SW480 (cell line): ENCODE data around the gene NPHP1.
"Not testable (repeated sequence)": the region's sequence is repeated elsewhere in the genome, so short reads cannot be mapped to it uniquely, and the experiment has no call there.

Experiments
- DNase-seq: peaks from one replicate; pipeline ENCODE4 v3.0.0-alpha.2; 2016; ENCODE audit warnings: low spot score

NPHP1 gene

GRCh38 chr2:110204408-110205385, at the start of gene NPHP1:
TSS of gene NPHP1 (minus strand) at chr2:110205013. CDS start at chr2:110204968, 45 bp downstream.
- peak; percentile 83 for DNase-seq

GRCh38 chr2:110248081-110248795, 43.4 kb upstream of the NPHP1 start:
- not testable (repeated sequence) for DNase-seq

- not testable (repeated sequence) for DNase-seq
These were observed 40.9 kb upstream of the NPHP1 start for GRCh38 chr2:110245488-110246435.

DNA sequence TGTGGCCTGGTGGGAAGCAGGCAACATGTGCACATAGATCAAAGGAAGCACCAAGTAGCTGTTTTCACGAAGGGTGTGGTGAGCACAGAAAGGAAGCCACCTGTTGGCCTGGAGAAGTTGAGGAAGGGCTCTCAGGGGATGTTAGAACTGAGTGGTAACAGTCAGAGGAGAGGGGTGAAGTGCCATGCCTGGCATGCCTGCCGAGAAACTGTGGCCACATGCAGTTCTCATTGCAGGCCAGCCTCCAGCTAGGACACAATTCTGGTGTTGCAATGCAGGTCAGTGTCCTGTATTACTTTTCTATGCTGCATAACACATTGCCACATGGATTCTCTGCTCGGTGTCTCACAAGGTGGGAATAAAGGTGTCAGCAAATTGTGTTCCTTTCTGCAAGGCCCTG, 38.5 kb upstream of the NPHP1 start:
- DNase-seq, result not testable (repeated sequence)

- DNase-seq, result not testable (repeated sequence)
These were observed 29.7 kb upstream of the NPHP1 start for GRCh38 chr2:110234514-110234913.

GRCh38 chr2:110229886-110230285, 25.1 kb upstream of the NPHP1 start:
- DNase-seq, result not testable (repeated sequence)

GRCh38 chr2:110222626-110223025, 17.8 kb upstream of the NPHP1 start:
- DNase-seq, result not testable (repeated sequence)

GRCh38 chr2:110221938-110222337, 17.1 kb upstream of the NPHP1 start:
- no peak for DNase-seq

DNA sequence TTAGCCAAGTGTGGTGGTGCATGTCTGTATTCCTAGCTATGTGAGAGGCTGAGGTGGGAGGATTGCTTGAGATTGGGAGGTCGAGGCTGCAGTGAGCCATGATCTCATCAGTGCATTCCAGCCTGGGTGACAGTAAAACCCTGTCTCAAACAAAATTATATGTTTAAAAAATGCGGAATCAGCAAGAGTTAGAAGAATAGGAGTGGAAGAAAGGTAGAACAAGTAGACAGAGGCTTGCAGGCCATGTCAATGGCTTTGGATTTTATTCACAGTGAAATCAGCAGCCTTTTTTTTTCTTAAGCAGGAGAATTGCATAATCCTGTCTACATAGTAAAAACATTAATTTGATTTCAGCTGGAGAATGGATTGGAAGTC, 15.4 kb upstream of the NPHP1 start:
- DNase-seq, result no peak

DNA sequence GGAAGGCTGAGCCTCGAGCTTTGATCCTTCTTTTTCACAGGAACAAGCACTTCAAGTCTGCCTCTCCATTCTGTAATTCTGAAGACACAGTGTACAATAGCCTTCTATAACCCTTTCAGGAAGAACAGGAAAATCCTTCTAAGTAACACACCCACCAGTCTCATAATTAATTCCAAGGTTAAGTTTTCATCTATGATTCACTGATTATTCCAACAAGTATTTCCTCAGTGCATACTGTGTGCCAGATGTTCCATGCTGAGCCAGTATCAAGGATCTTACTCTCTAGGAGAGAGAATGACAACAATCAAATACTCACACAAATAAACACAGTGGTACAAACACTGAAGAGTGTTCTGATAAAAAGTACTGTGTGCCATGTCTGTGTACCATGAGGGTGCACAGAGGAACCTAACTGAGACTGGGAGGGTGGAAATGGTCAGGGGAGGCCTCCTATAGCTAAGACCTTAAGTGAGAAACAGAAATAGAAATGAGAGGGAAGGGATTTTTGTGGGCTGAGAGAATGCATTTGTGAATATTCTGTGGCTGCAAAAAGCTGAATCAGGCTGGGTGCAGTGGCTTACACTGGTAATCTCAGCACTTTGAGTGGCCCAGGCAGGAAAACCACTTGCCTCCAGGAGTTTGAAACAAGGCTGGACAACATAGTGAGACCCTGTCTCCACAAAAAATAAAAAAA, 14.8 kb upstream of the NPHP1 start:
- DNase-seq, result no peak

GRCh38 chr2:110218889-110219288, 14.1 kb upstream of the NPHP1 start:
- not testable (repeated sequence) for DNase-seq

DNA sequence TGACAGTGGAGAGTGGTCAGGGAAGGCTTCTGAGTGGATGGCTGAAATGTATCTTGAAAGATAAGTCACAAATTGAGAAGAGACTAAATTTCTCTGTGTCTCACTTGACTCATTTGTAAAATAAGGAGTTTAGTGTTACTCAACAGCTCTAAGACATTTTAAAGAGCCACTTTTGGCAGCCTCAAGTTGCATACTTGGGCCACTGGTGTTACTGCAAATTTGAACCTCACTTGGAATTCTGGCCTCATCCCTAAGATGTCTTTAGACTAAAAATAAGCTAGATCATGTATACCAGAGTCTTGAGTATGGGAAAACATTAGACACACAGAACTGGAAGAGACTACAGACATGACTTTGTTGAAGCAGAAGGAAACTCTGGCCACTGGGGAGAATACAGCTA, 12.0 kb upstream of the NPHP1 start:
- DNase-seq, result no peak

DNA sequence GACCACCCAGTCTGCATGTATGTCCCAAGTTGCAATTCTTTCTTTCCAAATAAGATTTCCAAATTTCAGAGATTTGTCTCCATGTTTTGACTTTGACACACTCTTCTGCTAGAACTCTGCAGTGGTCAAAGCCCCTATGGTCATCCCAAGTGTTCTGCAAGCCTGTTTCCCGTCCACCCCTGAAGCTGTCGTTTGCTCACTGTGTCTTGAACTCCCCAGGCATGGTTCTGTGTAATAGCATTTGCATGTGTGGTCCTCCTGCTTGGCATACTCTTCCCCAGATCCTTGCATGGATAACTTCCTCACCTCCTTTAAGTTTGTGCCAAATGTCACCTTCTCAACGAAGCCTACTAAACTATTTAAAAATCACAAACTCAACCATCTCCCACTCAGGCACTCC, 11.4 kb upstream of the NPHP1 start:
- no peak for DNase-seq

DNA sequence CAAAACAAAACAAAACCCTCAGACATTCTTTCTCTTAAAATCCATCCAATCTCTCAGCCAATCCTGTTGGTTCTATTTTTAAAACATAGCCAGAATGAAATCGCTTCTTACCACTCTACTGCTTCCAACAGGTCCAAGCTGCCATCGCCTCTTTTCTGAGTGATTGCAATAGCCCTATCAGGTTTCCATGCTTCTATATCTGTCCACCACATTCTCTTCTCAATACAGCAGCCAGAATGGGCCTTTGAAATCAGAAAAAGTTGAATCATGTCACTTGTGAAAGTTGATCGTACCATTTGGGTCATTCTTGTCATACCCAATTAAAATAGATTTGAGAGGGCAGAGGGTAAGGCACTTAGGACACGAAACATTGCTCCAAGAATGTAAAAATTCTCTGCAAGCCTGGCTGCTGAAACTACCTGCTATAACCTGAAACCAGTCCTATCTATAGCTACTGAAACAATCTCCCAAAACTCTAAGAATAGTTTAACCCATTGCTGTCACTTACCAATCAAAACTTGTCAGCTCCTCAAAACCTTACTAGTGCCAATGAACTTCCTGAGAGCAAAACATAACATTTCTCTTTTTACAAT, 10.8 kb upstream of the NPHP1 start:
- DNase-seq, result no peak

DNA sequence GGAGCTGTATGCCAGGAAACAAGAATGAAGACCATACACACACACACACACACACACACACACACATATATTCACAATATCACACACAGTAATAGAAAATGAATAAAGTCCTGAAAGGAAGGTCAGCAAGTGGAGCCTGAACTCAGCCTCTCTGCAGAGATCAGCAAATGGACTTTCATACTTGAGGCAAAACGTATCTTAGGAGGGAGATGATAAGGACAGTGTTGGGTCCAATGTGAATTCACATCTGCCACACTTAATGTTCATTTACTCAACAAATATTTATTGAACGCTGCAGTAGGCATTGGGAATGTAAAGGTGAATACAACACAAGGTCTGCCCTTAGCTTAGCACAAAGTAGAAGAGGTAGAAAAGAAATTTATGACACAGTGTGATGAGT, 10.3 kb upstream of the NPHP1 start:
- no peak for DNase-seq

DNA sequence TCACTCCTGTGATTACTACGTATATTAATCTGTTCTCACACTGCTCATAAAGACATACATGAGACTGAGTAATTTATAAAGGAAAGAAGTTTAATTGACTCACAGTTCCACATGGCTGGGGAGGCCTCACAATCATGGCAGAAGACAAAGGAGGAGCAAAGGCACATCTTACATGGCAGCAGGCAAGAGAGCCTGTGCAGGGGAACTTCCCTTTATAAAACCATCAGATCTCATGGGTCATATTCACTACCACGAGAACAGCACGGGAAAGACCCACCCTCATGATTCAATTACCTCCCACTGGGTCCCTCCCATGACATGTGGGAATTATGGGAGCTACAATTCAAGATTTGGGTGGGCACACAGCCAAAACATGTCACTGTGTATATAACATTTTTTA, 8.7 kb upstream of the NPHP1 start:
- not testable (repeated sequence) for DNase-seq

GRCh38 chr2:110211938-110212858, 7.4 kb upstream of the NPHP1 start, which contains the start of gene MTLN:
TSS of gene MTLN (minus strand) at chr2:110212547. CDS start at chr2:110212525, 22 bp downstream.
- DNase-seq, result peak; percentile 76

GRCh38 chr2:110205660-110206455, 1.0 kb upstream of the NPHP1 start:
- DNase-seq, result no peak

DNA sequence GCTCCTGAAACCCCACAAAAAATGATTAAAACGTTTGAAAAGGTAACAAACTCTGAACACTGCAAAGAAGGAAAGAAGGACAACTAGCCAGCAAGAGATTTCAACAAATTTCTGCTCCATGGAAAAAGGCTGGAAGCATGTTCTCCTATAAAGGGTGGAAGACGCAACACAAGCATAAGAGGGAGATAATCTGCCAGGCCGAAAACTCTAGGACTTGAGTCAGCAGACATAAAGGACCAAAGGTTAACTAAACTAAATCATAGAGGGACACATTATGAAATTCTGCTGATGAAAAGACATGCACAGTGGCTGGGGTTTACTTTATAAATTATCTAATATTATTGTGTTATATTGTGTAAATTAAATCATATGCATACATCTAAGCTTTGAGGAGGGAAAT, 6.8 kb downstream of the NPHP1 start:
- DNase-seq, result no peak
